ENCODE results near the gene RPH3AL.
A peak's percentile ranks its signal among the peaks of the same experiment; 100 is the strongest.
"Not testable (repeated sequence)": the region's sequence is repeated elsewhere in the genome, so short reads cannot be mapped to it uniquely, and the experiment has no call there.

RPH3AL gene

DNA sequence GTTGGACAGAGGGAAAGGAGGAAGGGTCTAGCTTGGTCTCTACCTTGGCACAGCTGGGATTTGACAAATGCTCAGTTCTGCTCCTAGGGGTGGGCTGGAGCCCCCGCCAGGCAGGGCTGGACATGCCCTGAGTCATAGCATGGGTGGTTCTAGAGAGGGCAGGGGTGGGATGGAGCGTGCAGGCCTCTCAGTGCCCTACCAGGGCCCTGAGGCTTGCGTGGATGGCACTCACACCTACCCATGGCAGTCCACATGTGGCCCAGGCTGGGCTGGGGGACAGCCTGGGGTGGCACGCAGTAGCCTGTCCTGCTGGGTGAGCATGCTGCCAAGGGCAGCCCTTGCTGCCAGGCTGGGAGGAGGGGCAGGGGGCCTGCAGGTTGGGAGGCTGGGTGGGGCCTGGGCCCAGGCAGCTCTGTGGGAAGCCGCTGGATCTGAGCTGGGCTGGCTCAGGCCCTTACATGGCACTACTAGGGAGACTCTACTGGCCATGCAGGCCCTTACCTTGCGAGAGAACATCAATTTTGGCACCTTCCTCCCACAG lies 182.4 kb downstream of the RPH3AL start:
- peaks cover 26% of the 10 kb centered on the region for H3K27me3 ChIP-seq (replicated peaks; ENCODE audit: control insufficient read depth, insufficient read depth, low read length)
- no peak overlapping the region for H3K4me3 ChIP-seq (ENCODE audit: low read length)
- DNase-seq (ENCODE audit: low read depth): no peak
- H3K9me3 ChIP-seq (ENCODE audit: control insufficient read depth, low read length): no peaks in the 10 kb centered on the region
- H3K9ac ChIP-seq (ENCODE audit: low read length): no peak overlapping the region
- H3K36me3 ChIP-seq (ENCODE audit: control insufficient read depth, insufficient read depth, low read length, severe bottlenecking): no peaks in the 10 kb centered on the region
- H3K4me1 ChIP-seq (ENCODE audit: control insufficient read depth, insufficient read depth, low read length): no peaks in the 10 kb centered on the region

DNA sequence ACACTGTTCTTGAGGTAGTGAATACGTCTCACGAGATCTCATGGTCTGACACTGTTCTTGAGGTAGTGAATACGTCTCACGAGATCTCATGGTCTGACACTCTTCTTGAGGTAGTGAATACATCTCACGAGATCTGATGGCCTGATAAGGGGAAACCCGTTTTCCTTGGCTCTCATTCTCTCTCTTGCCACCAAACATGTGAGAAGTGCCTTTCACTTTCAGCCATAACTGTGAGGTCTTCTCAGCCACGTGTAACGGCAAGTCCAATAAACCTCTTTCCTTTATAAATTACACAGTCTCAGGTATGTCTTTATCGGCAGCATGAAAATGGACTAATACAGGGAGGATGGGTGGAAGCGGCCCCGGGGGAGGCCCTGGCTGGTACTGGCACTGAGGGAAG lies 184.0 kb downstream of the RPH3AL start:
- H3K36me3 ChIP-seq (ENCODE audit: control insufficient read depth, insufficient read depth, low read length, severe bottlenecking); DNase-seq (ENCODE audit: low read depth); H3K9me3 ChIP-seq (ENCODE audit: control insufficient read depth, low read length); H3K9ac ChIP-seq (ENCODE audit: low read length); H3K4me3 ChIP-seq (ENCODE audit: low read length); H3K4me1 ChIP-seq (ENCODE audit: control insufficient read depth, insufficient read depth, low read length): not testable (repeated sequence)
- peaks cover 21% of the 10 kb centered on the region for H3K27me3 ChIP-seq (replicated peaks; ENCODE audit: control insufficient read depth, insufficient read depth, low read length)

DNA sequence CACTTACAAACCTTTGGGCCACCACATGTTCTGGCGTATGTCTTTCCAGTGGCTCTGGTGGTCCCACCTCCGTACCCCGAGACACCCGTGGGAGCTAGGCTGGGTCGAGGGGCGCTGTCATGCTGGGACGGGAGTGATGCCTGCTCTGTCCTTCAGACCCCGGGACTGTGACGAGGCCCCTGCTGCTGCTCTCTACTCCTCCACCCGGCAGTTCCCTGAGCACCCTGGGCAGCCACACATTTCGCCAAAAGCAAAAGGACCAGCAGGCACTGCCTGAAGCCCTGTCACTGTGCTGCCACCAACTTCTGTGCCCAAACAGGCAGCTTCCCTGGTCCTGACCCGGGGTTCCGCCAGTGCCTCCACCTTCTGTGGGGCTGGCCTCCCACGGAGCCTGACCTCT lies 186.7 kb downstream of the RPH3AL start:
- Histone ChIP-seq H3K4me1 (ENCODE audit: control insufficient read depth, insufficient read depth, low read length) (no peaks in the 10 kb centered on the region), H3K9ac (ENCODE audit: low read length) (no peak overlapping the region), H3K4me3 (ENCODE audit: low read length) (no peak overlapping the region), H3K27me3 (replicated peaks; ENCODE audit: control insufficient read depth, insufficient read depth, low read length) (peaks cover 27% of the 10 kb centered on the region), H3K9me3 (ENCODE audit: control insufficient read depth, low read length) (no peaks in the 10 kb centered on the region), H3K36me3 (ENCODE audit: control insufficient read depth, insufficient read depth, low read length, severe bottlenecking) (no peaks in the 10 kb centered on the region)
- no peak for DNase-seq (ENCODE audit: low read depth)

DNA sequence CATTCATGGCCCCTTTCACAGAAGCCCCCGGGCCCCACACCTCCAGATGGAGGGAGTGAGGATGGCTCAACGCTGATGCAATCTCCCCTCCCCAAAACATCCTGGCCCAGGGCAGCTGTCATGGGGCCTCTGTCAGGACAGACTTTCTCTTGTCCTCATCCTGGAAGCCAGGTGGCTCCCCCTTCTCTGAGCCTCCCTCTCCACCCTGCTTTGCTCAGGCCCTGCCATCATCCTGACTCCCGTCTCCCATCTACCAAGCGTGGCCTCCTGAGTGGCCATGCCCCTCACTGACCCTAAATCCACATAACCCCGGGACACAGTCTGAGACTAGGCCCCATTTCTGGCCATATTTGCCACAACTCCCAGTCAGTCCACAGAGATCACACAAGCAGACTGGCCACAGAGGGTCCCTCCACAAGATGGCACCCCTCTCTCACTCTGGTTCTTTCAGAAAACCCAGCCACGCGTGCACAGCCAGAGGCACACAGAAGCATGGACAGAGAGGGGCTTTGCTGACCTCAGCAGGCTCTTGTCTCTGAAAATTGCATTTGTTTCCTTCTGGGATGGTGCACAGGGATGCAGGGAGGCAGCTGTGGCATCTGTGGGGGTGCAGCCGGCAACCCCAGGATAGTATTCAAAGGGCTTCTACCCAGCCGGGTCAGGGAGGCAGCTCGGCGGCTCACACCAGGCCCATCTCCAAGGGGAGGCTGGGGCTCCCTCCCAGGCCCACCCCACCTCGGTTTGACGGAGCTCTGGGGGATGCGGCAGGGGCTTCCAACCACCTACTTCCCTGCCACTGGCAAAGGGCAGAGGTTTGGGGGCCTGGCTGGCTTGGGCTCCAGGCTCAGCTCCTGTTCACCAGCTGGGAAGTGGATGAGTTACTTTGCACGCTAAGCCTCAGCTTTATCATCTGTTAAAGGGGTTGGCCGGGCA lies 188.0 kb downstream of the RPH3AL start:
- Histone ChIP-seq H3K4me3 (ENCODE audit: low read length) (no peak overlapping the region), H3K9ac (ENCODE audit: low read length) (no peak overlapping the region), H3K9me3 (ENCODE audit: control insufficient read depth, low read length) (no peaks in the 10 kb centered on the region), H3K4me1 (ENCODE audit: control insufficient read depth, insufficient read depth, low read length) (no peaks in the 10 kb centered on the region), H3K36me3 (ENCODE audit: control insufficient read depth, insufficient read depth, low read length, severe bottlenecking) (no peaks in the 10 kb centered on the region), H3K27me3 (replicated peaks; ENCODE audit: control insufficient read depth, insufficient read depth, low read length) (peaks cover 29% of the 10 kb centered on the region)
- peak; percentile 62 for DNase-seq (ENCODE audit: low read depth)

DNA sequence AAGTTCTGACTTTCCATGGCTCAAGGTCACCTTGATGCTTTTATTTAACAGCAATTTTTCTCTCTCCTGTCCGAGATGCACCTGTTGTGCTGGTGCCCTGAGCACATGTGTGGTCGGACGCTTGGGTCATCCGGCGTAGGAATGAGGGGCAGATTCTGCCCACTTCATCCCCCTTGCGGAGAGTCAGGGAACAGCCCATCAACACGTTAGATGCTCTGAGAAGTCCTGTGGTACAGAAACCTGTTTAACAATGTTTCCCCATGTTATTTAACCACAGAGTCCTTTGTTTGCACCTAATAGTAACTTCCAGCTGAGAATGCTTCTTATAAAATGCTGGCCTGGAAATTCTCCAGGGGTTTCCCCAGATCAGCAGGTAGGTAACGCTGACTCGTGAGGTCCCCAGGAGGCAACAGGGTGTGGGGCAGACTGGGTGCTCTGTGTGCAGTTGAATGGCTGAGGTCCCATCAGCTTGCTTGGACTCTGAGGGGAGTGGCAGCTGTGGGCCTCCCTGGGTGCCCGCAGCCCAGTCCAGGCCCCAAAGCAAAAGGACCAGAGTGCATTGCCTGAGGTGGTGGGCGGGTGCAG lies 189.0 kb downstream of the RPH3AL start:
- Histone ChIP-seq H3K9ac (ENCODE audit: low read length) (no peak overlapping the region), H3K27me3 (replicated peaks; ENCODE audit: control insufficient read depth, insufficient read depth, low read length) (peaks cover 23% of the 10 kb centered on the region), H3K4me1 (ENCODE audit: control insufficient read depth, insufficient read depth, low read length) (no peaks in the 10 kb centered on the region), H3K9me3 (ENCODE audit: control insufficient read depth, low read length) (no peaks in the 10 kb centered on the region), H3K36me3 (ENCODE audit: control insufficient read depth, insufficient read depth, low read length, severe bottlenecking) (no peaks in the 10 kb centered on the region), H3K4me3 (ENCODE audit: low read length) (no peak overlapping the region)
- no peak for DNase-seq (ENCODE audit: low read depth)

DNA sequence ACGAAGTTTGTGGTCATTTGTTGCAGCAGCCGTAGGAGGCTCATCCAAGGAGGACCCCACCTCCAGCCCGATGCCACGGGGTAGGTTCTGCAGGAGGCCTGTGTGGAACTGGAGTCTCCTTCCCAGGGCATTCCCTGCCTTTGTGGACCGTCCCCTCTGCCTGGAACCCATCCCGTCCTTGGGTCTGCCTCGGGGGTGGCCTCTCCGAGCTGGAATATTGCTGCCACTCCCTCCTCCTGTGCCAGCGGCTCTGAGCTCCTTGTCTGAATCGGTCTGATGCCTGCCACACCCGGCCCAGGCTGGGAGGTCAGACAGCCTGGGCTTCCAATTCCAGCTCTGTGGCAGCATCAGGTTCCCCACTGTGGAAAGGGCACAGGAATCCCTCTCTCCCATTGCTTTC lies 189.9 kb downstream of the RPH3AL start:
- H3K9ac ChIP-seq (ENCODE audit: low read length): no peak overlapping the region
- H3K36me3 ChIP-seq (ENCODE audit: control insufficient read depth, insufficient read depth, low read length, severe bottlenecking): no peaks in the 10 kb centered on the region
- no peak overlapping the region for H3K4me3 ChIP-seq (ENCODE audit: low read length)
- no peaks in the 10 kb centered on the region for H3K4me1 ChIP-seq (ENCODE audit: control insufficient read depth, insufficient read depth, low read length)
- DNase-seq (ENCODE audit: low read depth): no peak
- peaks cover 30% of the 10 kb centered on the region for H3K27me3 ChIP-seq (replicated peaks; ENCODE audit: control insufficient read depth, insufficient read depth, low read length)
- no peaks in the 10 kb centered on the region for H3K9me3 ChIP-seq (ENCODE audit: control insufficient read depth, low read length)
